GM18502 (cell line): ENCODE results near the gene LCN2.

Experiments used
- ATAC-seq: cut with Tn5 transposase; IDR thresholded peaks from one replicate; pipeline ENCODE4 v1.9.1; 2021; ENCODE audit warnings: mild to moderate bottlenecking; ENCODE audit not compliant: unreplicated experiment, poor library complexity

Gene LCN2

GRCh38 chr9:128146591-128147120 lies 2.6 kb upstream of the LCN2 start:
- ATAC-seq, result no peak

- no peak for ATAC-seq
Observed at GRCh38 chr9:128148509-128149000, 698 bp upstream of the LCN2 start.

GRCh38 chr9:128149951-128150593 lies 819 bp downstream of the LCN2 start:
- ATAC-seq, result no peak

GRCh38 chr9:128150594-128151308 lies 1.5 kb downstream of the LCN2 start:
- ATAC-seq, result no peak

GRCh38 chr9:128151309-128152132 lies 2.3 kb downstream of the LCN2 start:
- no peak for ATAC-seq

GRCh38 chr9:128152133-128153059 lies 3.1 kb downstream of the LCN2 start:
- ATAC-seq, result no peak

GRCh38 chr9:128153060-128153946 lies 4.0 kb downstream of the LCN2 start:
- no peak for ATAC-seq

- no peak for ATAC-seq
Observed at GRCh38 chr9:128153947-128154695, 4.9 kb downstream of the LCN2 start.

GRCh38 chr9:128155736-128156500 lies 6.7 kb downstream of the LCN2 start:
- ATAC-seq, result no peak

- peak; percentile 31 for ATAC-seq
Observed at GRCh38 chr9:128159522-128159783, 10.2 kb downstream of the LCN2 start.

GRCh38 chr9:128159784-128160602 lies 10.7 kb downstream of the LCN2 start, which contains the start of gene BBLN:
Gene BBLN, plus strand, starts transcription at chr9:128160265. Its CDS starts 143 bp downstream, at chr9:128160408.
- peak; percentile 74 for ATAC-seq

- ATAC-seq, result peak; percentile 13
Observed at GRCh38 chr9:128160603-128160987, 11.3 kb downstream of the LCN2 start.

- ATAC-seq, result no peak
Observed at GRCh38 chr9:128161215-128161902, 12.1 kb downstream of the LCN2 start.

- ATAC-seq, result no peak
Observed at GRCh38 chr9:128162215-128163026, 13.2 kb downstream of the LCN2 start.

- no peak for ATAC-seq
Observed at GRCh38 chr9:128163027-128163515, 13.8 kb downstream of the LCN2 start.
